ENCODE data around the gene DSG1.
"Not testable (repeated sequence)": the region's sequence is repeated elsewhere in the genome, so short reads cannot be mapped to it uniquely, and the experiment has no call there.

DSG1 gene

GRCh38 chr18:31317860-31318259 lies at the start of gene DSG1:
Gene DSG1 (plus strand): TSS chr18:31318160. CDS start chr18:31318301, 141 bp downstream.
- H3K9ac ChIP-seq (ENCODE audit: low read depth, low read length): no peak within 1 kb of the TSS
- no peak within 1 kb of the TSS for H3K4me3 ChIP-seq (ENCODE audit: low read depth, low read length)
- H3K36me3 ChIP-seq (ENCODE audit: control insufficient read depth, insufficient read depth, low read length): no peaks in the 10 kb centered on the region
- H3K27me3 ChIP-seq (ENCODE audit: control insufficient read depth, insufficient read depth, low read length): no peaks in the 10 kb centered on the region
- H3K27ac ChIP-seq (ENCODE audit: low read depth, low read length): no peak within 1 kb of the TSS
- no peaks in the 10 kb centered on the region for H3K9me3 ChIP-seq (ENCODE audit: control insufficient read depth, insufficient read depth, low read length)
- no peaks in the 10 kb centered on the region for H3K4me1 ChIP-seq (ENCODE audit: control insufficient read depth, insufficient read depth, low read length)

- Histone ChIP-seq H3K9ac (ENCODE audit: low read depth, low read length) (no peak overlapping the region), H3K4me1 (ENCODE audit: control insufficient read depth, insufficient read depth, low read length) (peaks cover 1% of the 10 kb centered on the region; the same call in 1 of the 2 replicates), H3K27ac (ENCODE audit: low read depth, low read length) (no peak overlapping the region), H3K4me3 (ENCODE audit: low read depth, low read length) (no peak overlapping the region), H3K9me3 (ENCODE audit: control insufficient read depth, insufficient read depth, low read length) (no peaks in the 10 kb centered on the region), H3K36me3 (ENCODE audit: control insufficient read depth, insufficient read depth, low read length) (no peaks in the 10 kb centered on the region), H3K27me3 (ENCODE audit: control insufficient read depth, insufficient read depth, low read length) (no peaks in the 10 kb centered on the region)
These were observed 49.0 kb upstream of the DSG1 start for GRCh38 chr18:31268985-31269406.

GRCh38 chr18:31269566-31269965 lies 48.4 kb upstream of the DSG1 start:
- Histone ChIP-seq H3K27me3 (ENCODE audit: control insufficient read depth, insufficient read depth, low read length) (no peaks in the 10 kb centered on the region), H3K4me1 (ENCODE audit: control insufficient read depth, insufficient read depth, low read length) (peaks cover 5% of the 10 kb centered on the region; the same call in 1 of the 2 replicates), H3K36me3 (ENCODE audit: control insufficient read depth, insufficient read depth, low read length) (no peaks in the 10 kb centered on the region), H3K4me3 (ENCODE audit: low read depth, low read length) (no peak overlapping the region), H3K9ac (ENCODE audit: low read depth, low read length) (no peak overlapping the region), H3K27ac (ENCODE audit: low read depth, low read length) (no peak overlapping the region), H3K9me3 (ENCODE audit: control insufficient read depth, insufficient read depth, low read length) (no peaks in the 10 kb centered on the region)

- no peak overlapping the region for H3K9ac ChIP-seq (ENCODE audit: low read depth, low read length)
- no peaks in the 10 kb centered on the region for H3K36me3 ChIP-seq (ENCODE audit: control insufficient read depth, insufficient read depth, low read length)
These were observed 47.4 kb upstream of the DSG1 start for GRCh38 chr18:31270578-31270977.

GRCh38 chr18:31273812-31274527 lies 44.0 kb upstream of the DSG1 start:
- Histone ChIP-seq H3K9ac (ENCODE audit: low read depth, low read length) (no peak overlapping the region), H3K27me3 (ENCODE audit: control insufficient read depth, insufficient read depth, low read length) (no peaks in the 10 kb centered on the region), H3K9me3 (ENCODE audit: control insufficient read depth, insufficient read depth, low read length) (no peaks in the 10 kb centered on the region), H3K36me3 (ENCODE audit: control insufficient read depth, insufficient read depth, low read length) (no peaks in the 10 kb centered on the region), H3K4me3 (ENCODE audit: low read depth, low read length) (no peak overlapping the region), H3K4me1 (ENCODE audit: control insufficient read depth, insufficient read depth, low read length) (peaks cover 18% of the 10 kb centered on the region), H3K27ac (ENCODE audit: low read depth, low read length) (no peak overlapping the region)

More at GRCh38 chr18:31270578-31270977, 47.4 kb upstream of the DSG1 start:
- Histone ChIP-seq H3K27me3 (ENCODE audit: control insufficient read depth, insufficient read depth, low read length) (no peaks in the 10 kb centered on the region), H3K9me3 (ENCODE audit: control insufficient read depth, insufficient read depth, low read length) (no peaks in the 10 kb centered on the region), H3K4me3 (ENCODE audit: low read depth, low read length) (no peak overlapping the region), H3K4me1 (ENCODE audit: control insufficient read depth, insufficient read depth, low read length) (peaks cover 14% of the 10 kb centered on the region), H3K27ac (ENCODE audit: low read depth, low read length) (no peak overlapping the region)

GRCh38 chr18:31274931-31275330 lies 43.0 kb upstream of the DSG1 start:
- Histone ChIP-seq H3K4me3 (ENCODE audit: low read depth, low read length) (no peak overlapping the region), H3K9ac (ENCODE audit: low read depth, low read length) (no peak overlapping the region), H3K9me3 (ENCODE audit: control insufficient read depth, insufficient read depth, low read length) (no peaks in the 10 kb centered on the region), H3K4me1 (ENCODE audit: control insufficient read depth, insufficient read depth, low read length) (peaks cover 18% of the 10 kb centered on the region), H3K27ac (ENCODE audit: low read depth, low read length) (no peak overlapping the region), H3K27me3 (ENCODE audit: control insufficient read depth, insufficient read depth, low read length) (no peaks in the 10 kb centered on the region), H3K36me3 (ENCODE audit: control insufficient read depth, insufficient read depth, low read length) (no peaks in the 10 kb centered on the region)

- Histone ChIP-seq H3K4me3 (ENCODE audit: low read depth, low read length) (no peak overlapping the region), H3K4me1 (ENCODE audit: control insufficient read depth, insufficient read depth, low read length) (peaks cover 27% of the 10 kb centered on the region), H3K36me3 (ENCODE audit: control insufficient read depth, insufficient read depth, low read length) (no peaks in the 10 kb centered on the region), H3K27ac (ENCODE audit: low read depth, low read length) (no peak overlapping the region), H3K27me3 (ENCODE audit: control insufficient read depth, insufficient read depth, low read length) (no peaks in the 10 kb centered on the region), H3K9ac (ENCODE audit: low read depth, low read length) (no peak overlapping the region), H3K9me3 (ENCODE audit: control insufficient read depth, insufficient read depth, low read length) (no peaks in the 10 kb centered on the region)
These were observed 42.1 kb upstream of the DSG1 start for GRCh38 chr18:31275722-31276463.

GRCh38 chr18:31278609-31279071 lies 39.3 kb upstream of the DSG1 start:
- no peak overlapping the region for H3K4me3 ChIP-seq (ENCODE audit: low read depth, low read length)
- H3K27ac ChIP-seq (ENCODE audit: low read depth, low read length): no peak overlapping the region
- no peaks in the 10 kb centered on the region for H3K9me3 ChIP-seq (ENCODE audit: control insufficient read depth, insufficient read depth, low read length)
- no peaks in the 10 kb centered on the region for H3K36me3 ChIP-seq (ENCODE audit: control insufficient read depth, insufficient read depth, low read length)
- peaks cover 45% of the 10 kb centered on the region for H3K4me1 ChIP-seq (ENCODE audit: control insufficient read depth, insufficient read depth, low read length)
- no peak overlapping the region for H3K9ac ChIP-seq (ENCODE audit: low read depth, low read length)
- no peaks in the 10 kb centered on the region for H3K27me3 ChIP-seq (ENCODE audit: control insufficient read depth, insufficient read depth, low read length)

- Histone ChIP-seq H3K36me3 (ENCODE audit: control insufficient read depth, insufficient read depth, low read length) (no peaks in the 10 kb centered on the region), H3K9me3 (ENCODE audit: control insufficient read depth, insufficient read depth, low read length) (no peaks in the 10 kb centered on the region), H3K27ac (ENCODE audit: low read depth, low read length) (no peak overlapping the region), H3K9ac (ENCODE audit: low read depth, low read length) (no peak overlapping the region), H3K4me1 (ENCODE audit: control insufficient read depth, insufficient read depth, low read length) (peaks cover 32% of the 10 kb centered on the region), H3K4me3 (ENCODE audit: low read depth, low read length) (no peak overlapping the region), H3K27me3 (ENCODE audit: control insufficient read depth, insufficient read depth, low read length) (no peaks in the 10 kb centered on the region)
These were observed 37.5 kb upstream of the DSG1 start for GRCh38 chr18:31280502-31280901.

- Histone ChIP-seq H3K9me3 (ENCODE audit: control insufficient read depth, insufficient read depth, low read length) (no peaks in the 10 kb centered on the region), H3K27ac (ENCODE audit: low read depth, low read length) (peak overlapping the region; percentile 38), H3K36me3 (ENCODE audit: control insufficient read depth, insufficient read depth, low read length) (no peaks in the 10 kb centered on the region), H3K4me3 (ENCODE audit: low read depth, low read length) (no peak overlapping the region), H3K4me1 (ENCODE audit: control insufficient read depth, insufficient read depth, low read length) (peaks cover 31% of the 10 kb centered on the region), H3K27me3 (ENCODE audit: control insufficient read depth, insufficient read depth, low read length) (no peaks in the 10 kb centered on the region), H3K9ac (ENCODE audit: low read depth, low read length) (no peak overlapping the region)
These were observed 36.5 kb upstream of the DSG1 start for GRCh38 chr18:31281437-31281836.

GRCh38 chr18:31289446-31289845 lies 28.5 kb upstream of the DSG1 start:
- not testable (repeated sequence) for H3K9me3 ChIP-seq (ENCODE audit: control insufficient read depth, insufficient read depth, low read length); H3K4me3 ChIP-seq (ENCODE audit: low read depth, low read length); H3K36me3 ChIP-seq (ENCODE audit: control insufficient read depth, insufficient read depth, low read length); H3K27ac ChIP-seq (ENCODE audit: low read depth, low read length); H3K27me3 ChIP-seq (ENCODE audit: control insufficient read depth, insufficient read depth, low read length); H3K4me1 ChIP-seq (ENCODE audit: control insufficient read depth, insufficient read depth, low read length); H3K9ac ChIP-seq (ENCODE audit: low read depth, low read length)

Measured in HUES48 (cell line).